Parietal lobe (tissue), 1 donor: ENCODE results near the gene MARCHF3. TPM values are rescaled to one million over a fixed set of nuclear protein-coding genes. Genes with fewer than 3 reads are reported as not detected.

Source experiments
- total RNA-seq: library from RNA; depleted of rRNA; stranded (reverse); fragments of >200 nt; gene quantifications from one replicate; pipeline ENCODE4 v1.2.3, GENCODE V29; 2014

Gene MARCHF3
- total RNA-seq: 14.4 TPM

DNA sequence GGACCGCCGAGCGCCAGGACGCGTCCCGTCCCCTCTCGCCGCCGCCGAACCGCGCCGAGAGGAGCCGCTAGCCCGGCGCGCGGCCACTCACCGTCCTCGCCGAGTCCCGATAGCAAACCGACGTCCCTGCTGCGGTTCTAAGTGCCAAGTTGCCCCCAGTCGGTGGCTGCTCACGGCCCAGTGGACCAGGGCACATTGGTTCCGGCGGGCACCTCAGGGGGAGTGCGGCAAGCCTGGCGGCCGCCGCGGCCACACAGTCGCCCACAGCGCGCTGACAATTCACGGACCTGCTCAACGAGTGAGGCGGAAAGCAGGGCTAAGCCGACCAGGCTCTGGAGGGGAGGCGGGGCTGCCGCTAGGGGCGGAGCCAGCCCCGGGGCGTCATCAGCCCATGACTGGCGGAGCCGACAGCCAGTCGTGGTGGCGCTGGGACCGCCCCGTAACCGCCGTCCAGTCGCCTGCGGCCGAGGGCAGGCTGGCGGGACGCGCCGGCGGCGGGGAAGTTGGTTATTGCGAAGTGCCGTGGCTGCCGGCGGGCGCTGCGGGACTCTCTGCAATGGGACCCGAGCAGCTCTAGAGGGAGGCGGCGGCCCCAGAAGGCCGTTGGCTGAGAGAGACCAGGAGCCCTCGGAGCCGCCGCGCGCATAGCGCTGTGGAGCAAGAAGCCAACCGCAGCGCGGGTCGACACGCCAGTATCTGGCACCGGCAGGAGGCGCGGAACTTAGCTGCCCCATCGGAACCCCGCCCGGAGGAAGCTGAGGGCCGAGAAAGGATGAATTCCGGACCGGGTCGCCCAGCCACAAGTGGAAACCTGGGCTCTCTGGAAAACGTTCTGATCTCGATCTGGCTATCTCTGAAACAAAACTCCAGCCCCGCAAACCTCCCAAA lies at the start of gene MARCHF3:
TSS of gene MARCHF3 (minus strand) at position 300 of the 888 bp plus-strand sequence. CDS start 112,387 bp downstream, outside the sequence.

GRCh38 chr5:127072861-127073846 lies 42.8 kb upstream of the MARCHF3 start, which contains the start of gene C5orf63:
Gene C5orf63, minus strand, starts transcription at chr5:127073502. Its CDS starts 14,507 bp downstream, at chr5:127058995.

Other genes with a start within 250 kb of the MARCHF3 start
- 10.0 TPM for gene C5orf63, start 42.9 kb upstream of the MARCHF3 start, total RNA-seq